ENCODE results near the gene ARID3C.
A peak's percentile ranks its signal among the peaks of the same experiment; 100 is the strongest.

- TF ChIP-seq CTCF (IDR thresholded peaks at IDR 0.05) = peak; percentile 92
- TF ChIP-seq EZH2 (IDR thresholded peaks at IDR 0.05) = peak; percentile 10
Measured at GRCh38 chr9:34664281-34665066, 35.6 kb upstream of the ARID3C start.
